Measurements from ENCODE around the gene GAST. TPM values are rescaled to one million over a fixed set of nuclear protein-coding genes. Genes with fewer than 3 reads are reported as not detected.

Gene GAST
- total RNA-seq, 4 donors from 2014 or later = not detected

DNA sequence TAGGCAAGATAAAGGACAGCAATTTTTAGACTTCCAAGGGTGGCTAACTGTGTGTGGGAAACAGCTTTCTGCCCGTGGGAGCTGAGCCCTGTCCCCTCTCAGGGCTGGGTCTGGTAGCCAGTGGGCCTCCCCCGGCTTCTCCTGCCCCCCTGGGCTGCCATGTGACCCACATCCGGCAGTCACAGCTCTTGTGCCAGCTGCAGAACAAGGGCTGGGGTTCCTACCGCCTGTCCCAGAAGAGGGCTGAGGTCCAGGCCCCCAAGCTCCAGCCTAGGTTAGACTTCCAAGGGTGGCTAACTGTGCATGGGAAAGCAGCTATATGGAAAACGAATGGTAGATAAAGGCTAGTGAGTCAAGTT lies 6.1 kb downstream of the GAST start:
- no peaks in the 10 kb centered on the region for H3K4me1 ChIP-seq
- H3K9me3 ChIP-seq = no peaks in the 10 kb centered on the region
- no peaks in the 10 kb centered on the region for H3K36me3 ChIP-seq
- WGBS = 71% methylated on average over 4 of the region's 5 CpGs
- DNase-seq (ENCODE audit: extremely low spot score) = no peak
- TF ChIP-seq POLR2A (IDR thresholded peaks at IDR 0.05; ENCODE audit: low read depth) = no peak
- intact Hi-C loops (cut with DNase I) = no loop called here
- no peak overlapping the region for H3K4me3 ChIP-seq
- H3K27ac ChIP-seq (replicated peaks in 1 of 4) = no peak overlapping the region
- H3K27me3 ChIP-seq = peaks cover 0 to 8% (median 0%) of the 10 kb centered on the region in 4 donors

DNA sequence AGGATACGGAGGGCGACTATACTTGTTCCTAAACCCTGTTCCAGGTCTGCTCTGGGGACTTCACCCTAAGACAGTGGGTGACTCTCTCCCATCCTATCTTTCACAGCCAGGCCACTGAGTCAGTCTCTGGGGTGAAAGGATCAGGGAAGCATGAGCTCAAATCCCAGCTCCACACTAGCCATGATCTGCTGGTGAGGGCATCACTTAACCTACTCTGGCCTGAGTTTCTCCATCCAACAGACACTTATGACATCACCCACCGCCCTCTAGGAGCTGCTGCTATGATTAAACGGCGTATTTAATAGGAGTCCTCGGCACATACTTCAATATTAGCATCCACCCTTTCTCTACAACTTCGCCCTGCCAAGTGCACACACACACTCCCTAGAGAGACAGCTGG lies 10.1 kb downstream of the GAST start:
- intact Hi-C loops (cut with DNase I) = no loop called here
- TF ChIP-seq EP300 (IDR thresholded peaks at IDR 0.05) = no peak
- TF ChIP-seq, protein P1, sequence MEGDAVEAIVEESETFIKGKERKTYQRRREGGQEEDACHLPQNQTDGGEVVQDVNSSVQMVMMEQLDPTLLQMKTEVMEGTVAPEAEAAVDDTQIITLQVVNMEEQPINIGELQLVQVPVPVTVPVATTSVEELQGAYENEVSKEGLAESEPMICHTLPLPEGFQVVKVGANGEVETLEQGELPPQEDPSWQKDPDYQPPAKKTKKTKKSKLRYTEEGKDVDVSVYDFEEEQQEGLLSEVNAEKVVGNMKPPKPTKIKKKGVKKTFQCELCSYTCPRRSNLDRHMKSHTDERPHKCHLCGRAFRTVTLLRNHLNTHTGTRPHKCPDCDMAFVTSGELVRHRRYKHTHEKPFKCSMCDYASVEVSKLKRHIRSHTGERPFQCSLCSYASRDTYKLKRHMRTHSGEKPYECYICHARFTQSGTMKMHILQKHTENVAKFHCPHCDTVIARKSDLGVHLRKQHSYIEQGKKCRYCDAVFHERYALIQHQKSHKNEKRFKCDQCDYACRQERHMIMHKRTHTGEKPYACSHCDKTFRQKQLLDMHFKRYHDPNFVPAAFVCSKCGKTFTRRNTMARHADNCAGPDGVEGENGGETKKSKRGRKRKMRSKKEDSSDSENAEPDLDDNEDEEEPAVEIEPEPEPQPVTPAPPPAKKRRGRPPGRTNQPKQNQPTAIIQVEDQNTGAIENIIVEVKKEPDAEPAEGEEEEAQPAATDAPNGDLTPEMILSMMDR (IDR thresholded peaks at IDR 0.05) = no peak
- TF ChIP-seq POLR2AphosphoS5 (IDR thresholded peaks at IDR 0.05) = no peak
- no peak for TF ChIP-seq POLR2A (IDR thresholded peaks at IDR 0.05; ENCODE audit: low read depth)
- 85% methylated on average over 7 of the region's 7 CpGs for WGBS
- no peak overlapping the region for H3K27ac ChIP-seq (replicated peaks in 1 of 4)
- H3K9me3 ChIP-seq = no peaks in the 10 kb centered on the region
- no peaks in the 10 kb centered on the region for H3K36me3 ChIP-seq
- DNase-seq (ENCODE audit: extremely low spot score) = no peak
- H3K4me1 ChIP-seq = no peaks in the 10 kb centered on the region
- H3K27me3 ChIP-seq = peaks cover 0 to 20% (median 0%) of the 10 kb centered on the region in 4 donors
- no peak overlapping the region for H3K4me3 ChIP-seq

DNA sequence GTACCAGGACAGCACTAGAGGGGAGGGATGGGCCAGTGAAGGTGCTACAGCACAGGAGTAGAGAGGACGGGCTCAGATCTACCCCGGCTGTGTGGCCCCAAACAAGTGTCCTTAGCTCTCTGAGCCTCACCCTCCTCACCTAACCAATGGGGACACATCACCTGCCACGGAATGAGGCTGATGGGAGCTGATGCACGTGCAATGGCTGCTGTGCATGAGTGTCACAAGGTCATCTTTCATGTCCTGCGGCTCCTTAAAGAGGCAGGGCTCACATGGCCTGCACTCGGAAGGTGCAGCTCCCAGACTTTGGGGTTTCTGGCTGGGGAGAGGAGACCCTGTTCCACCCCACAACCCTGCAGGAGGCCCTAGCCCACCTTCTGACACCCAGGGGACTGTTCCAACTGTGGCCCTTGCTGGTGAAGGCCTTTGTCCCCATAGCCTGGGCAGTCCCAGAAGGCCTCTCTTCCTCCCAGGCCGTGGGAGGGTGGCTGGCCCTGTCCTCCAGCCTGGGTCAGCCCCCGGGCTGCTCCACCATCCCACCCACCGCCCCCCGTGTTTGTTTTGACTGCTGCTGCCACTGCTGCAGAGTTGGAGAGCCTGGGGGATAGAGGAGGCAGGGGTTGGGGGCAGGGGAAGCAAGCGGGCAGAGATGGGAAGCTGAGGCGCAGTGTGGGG lies 11.8 kb downstream of the GAST start:
- Histone ChIP-seq H3K36me3 (no peaks in the 10 kb centered on the region), H3K4me1 (no peaks in the 10 kb centered on the region), H3K9me3 (no peaks in the 10 kb centered on the region), H3K27ac (replicated peaks in 1 of 4) (no peak overlapping the region), H3K27me3 (peaks cover 0 to 30% (median 0%) of the 10 kb centered on the region in 4 donors), H3K4me3 (no peak overlapping the region)
- TF ChIP-seq EP300 (IDR thresholded peaks at IDR 0.05) (no peak), POLR2A (IDR thresholded peaks at IDR 0.05; ENCODE audit: low read depth) (no peak), POLR2AphosphoS5 (IDR thresholded peaks at IDR 0.05) (no peak)
- TF ChIP-seq, protein P1 (IDR thresholded peaks at IDR 0.05) = no peak
- DNase-seq (ENCODE audit: extremely low spot score) = no peak
- intact Hi-C loops (cut with DNase I) = no loop called here
- 74% methylated on average over 8 of the region's 12 CpGs for WGBS

DNA sequence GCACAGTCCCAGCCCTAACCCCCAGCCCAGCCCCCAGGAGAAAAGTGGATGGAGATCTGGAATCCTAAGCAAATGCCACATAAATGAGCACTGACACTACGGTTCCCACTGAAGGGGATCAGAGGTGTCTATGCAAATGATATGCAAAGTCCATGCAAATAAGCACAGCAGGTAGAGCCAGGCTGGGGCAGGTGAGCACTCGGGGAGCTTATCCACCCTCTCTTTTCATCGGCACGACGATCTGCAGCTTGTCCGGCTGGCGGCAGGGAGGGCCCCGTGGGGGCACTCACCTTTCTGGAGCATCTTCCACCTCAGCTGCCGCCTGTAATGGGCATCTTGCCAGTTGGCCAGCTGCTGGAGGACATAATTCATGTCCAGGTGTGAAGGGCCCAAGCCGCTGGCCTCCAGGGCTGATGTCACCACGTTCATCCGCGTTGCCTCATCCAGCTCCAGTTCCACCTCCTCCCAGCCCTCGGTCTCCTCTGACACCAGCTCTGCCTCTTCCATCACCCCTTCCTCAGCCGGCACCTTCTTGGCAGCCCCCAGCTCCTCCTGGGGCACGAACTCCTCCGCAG lies 12.4 kb downstream of the GAST start:
- peaks cover 0 to 30% (median 0%) of the 10 kb centered on the region in 4 donors for H3K27me3 ChIP-seq
- intact Hi-C loops (cut with DNase I) = no loop called here
- no peaks in the 10 kb centered on the region for H3K4me1 ChIP-seq
- TF ChIP-seq, protein P1 (IDR thresholded peaks at IDR 0.05) = no peak
- TF ChIP-seq EP300 (IDR thresholded peaks at IDR 0.05) (no peak), POLR2A (IDR thresholded peaks at IDR 0.05; ENCODE audit: low read depth) (no peak), POLR2AphosphoS5 (IDR thresholded peaks at IDR 0.05) (no peak)
- WGBS = 58% methylated on average over 15 of the region's 17 CpGs
- no peak for DNase-seq (ENCODE audit: extremely low spot score)
- no peak overlapping the region for H3K27ac ChIP-seq (replicated peaks in 1 of 4)
- H3K4me3 ChIP-seq = no peak overlapping the region
- no peaks in the 10 kb centered on the region for H3K36me3 ChIP-seq
- H3K9me3 ChIP-seq = no peaks in the 10 kb centered on the region

DNA sequence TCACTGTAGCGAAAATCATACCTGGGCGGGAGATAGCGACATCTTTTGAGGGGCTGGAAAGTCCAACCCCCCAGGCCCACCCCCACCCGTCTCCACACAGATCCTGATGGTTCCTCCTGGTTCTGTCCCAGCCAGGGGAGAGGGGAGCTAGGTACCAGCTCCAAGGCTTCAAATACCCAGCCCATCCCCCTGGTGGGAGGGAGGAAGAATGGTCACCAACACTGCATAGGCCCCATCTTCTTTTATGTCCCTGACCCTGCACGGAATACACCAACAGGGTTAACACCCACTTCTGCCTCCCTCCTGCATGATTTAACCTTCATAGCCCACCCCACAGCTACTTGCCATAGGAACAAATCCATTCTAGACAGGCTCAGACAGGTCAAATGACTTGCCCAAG lies 13.0 kb downstream of the GAST start:
- WGBS = 92% methylated on average over 5 of the region's 5 CpGs
- H3K36me3 ChIP-seq = no peaks in the 10 kb centered on the region
- peaks cover 0 to 32% (median 0%) of the 10 kb centered on the region in 4 donors for H3K27me3 ChIP-seq
- H3K4me3 ChIP-seq = no peak overlapping the region
- DNase-seq (ENCODE audit: extremely low spot score) = no peak
- intact Hi-C loops (cut with DNase I) = no loop called here
- no peaks in the 10 kb centered on the region for H3K4me1 ChIP-seq
- TF ChIP-seq POLR2AphosphoS5 (IDR thresholded peaks at IDR 0.05) (no peak), POLR2A (IDR thresholded peaks at IDR 0.05; ENCODE audit: low read depth) (no peak), EP300 (IDR thresholded peaks at IDR 0.05) (no peak)
- TF ChIP-seq, protein P1 (IDR thresholded peaks at IDR 0.05) = no peak
- H3K9me3 ChIP-seq = no peaks in the 10 kb centered on the region
- H3K27ac ChIP-seq (replicated peaks in 1 of 4) = no peak overlapping the region
